ENCODE measurements around the gene CDKN2B-AS1.

DNA sequence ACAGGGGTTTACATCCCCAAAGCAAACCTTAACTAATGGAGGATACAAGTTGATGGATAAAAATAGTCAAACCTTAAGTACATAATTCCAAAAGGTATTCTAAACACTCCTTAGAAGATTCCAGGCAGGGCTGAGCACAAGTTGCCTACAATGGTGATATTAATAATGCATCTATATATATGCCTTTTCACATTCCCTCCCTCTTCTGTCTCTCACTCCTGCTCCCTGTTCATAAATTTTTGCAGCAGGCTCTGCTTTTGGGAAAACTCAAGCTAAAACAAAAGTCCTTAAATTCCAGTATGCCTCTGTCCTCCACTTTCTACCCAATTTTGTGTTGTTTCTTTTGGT is 153.9 kb downstream of the CDKN2B-AS1 start:
- TF ChIP-seq, protein P1, sequence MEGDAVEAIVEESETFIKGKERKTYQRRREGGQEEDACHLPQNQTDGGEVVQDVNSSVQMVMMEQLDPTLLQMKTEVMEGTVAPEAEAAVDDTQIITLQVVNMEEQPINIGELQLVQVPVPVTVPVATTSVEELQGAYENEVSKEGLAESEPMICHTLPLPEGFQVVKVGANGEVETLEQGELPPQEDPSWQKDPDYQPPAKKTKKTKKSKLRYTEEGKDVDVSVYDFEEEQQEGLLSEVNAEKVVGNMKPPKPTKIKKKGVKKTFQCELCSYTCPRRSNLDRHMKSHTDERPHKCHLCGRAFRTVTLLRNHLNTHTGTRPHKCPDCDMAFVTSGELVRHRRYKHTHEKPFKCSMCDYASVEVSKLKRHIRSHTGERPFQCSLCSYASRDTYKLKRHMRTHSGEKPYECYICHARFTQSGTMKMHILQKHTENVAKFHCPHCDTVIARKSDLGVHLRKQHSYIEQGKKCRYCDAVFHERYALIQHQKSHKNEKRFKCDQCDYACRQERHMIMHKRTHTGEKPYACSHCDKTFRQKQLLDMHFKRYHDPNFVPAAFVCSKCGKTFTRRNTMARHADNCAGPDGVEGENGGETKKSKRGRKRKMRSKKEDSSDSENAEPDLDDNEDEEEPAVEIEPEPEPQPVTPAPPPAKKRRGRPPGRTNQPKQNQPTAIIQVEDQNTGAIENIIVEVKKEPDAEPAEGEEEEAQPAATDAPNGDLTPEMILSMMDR (IDR thresholded peaks at IDR 0.05; ENCODE audit: insufficient read depth, low read length, poor library complexity, severe bottlenecking) = no peak
- no peak for TF ChIP-seq EZH2phosphoT487 (conservative IDR thresholded peaks at IDR 0.05; ENCODE audit: low read length)

Measured in SU-DHL-6 (cell line).